NCI-H345 treated with DMSO at 0.1 percent for 48 hours (cell line): ENCODE data around the gene SPATA19.

ENCODE experiments used
- DNase-seq: peaks from one replicate; lab custom pipeline; 2025; ENCODE audit not compliant: unreplicated experiment; lab: John Stamatoyannopoulos, UW

SPATA19 gene

DNA sequence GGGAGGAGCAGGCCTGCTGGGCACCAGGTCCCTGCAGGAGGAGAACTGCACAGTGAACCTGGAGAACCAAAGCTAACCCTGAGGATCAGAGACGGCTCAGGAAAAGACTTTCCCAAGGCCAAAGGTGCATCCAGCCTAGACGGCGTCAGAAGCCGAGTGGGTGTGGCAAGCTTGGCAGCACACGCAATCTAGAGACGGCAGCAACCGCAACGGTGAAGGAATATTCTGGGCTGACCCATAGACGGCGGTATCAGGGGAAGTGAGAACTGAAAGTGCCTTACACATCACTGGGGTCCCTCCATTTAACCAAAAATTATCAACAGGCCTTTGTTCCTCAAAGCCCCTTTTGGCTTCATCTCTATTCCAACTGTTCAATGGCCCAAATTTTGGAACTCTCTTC is 26.2 kb downstream of the SPATA19 start:
- no peak for DNase-seq

DNA sequence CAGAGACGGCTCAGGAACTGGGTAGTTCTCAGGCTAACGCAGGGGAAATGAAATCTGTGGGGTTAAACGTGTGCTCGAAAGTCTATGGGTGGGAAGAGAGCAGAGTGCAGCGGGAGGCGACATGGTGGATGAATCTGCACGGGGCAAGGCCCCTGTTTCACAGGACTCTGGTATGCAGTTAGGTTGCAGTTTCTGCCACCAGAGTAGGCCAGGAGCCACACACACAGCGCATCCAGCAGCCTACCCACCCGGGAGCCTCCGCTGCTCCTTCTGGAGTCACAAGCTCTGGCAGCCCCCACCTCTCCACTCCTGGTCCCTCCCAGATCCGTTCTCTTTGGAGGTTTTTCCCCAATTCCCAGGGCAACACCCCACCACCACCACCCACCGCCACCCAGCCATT is 27.0 kb downstream of the SPATA19 start:
- DNase-seq = no peak

DNA sequence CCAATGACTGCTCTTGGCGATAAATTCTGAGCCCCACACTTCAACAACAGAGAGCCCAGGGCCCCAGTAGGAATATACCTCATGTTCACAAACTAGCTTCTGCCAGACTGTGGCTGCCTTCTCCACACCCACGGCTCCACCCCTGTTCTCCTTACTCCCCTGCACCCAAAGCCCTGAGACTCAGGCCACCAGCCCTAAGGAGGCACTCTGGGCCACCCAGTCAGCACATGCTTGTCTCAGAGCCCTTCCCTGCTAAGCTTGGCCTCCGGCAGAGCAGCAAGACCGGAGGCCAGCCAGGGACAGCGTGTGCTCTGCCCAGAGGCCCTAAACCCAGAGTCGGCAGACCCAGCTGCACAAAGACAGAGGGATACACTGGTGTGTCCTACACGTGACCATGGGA is 27.9 kb downstream of the SPATA19 start:
- DNase-seq = no peak

DNA sequence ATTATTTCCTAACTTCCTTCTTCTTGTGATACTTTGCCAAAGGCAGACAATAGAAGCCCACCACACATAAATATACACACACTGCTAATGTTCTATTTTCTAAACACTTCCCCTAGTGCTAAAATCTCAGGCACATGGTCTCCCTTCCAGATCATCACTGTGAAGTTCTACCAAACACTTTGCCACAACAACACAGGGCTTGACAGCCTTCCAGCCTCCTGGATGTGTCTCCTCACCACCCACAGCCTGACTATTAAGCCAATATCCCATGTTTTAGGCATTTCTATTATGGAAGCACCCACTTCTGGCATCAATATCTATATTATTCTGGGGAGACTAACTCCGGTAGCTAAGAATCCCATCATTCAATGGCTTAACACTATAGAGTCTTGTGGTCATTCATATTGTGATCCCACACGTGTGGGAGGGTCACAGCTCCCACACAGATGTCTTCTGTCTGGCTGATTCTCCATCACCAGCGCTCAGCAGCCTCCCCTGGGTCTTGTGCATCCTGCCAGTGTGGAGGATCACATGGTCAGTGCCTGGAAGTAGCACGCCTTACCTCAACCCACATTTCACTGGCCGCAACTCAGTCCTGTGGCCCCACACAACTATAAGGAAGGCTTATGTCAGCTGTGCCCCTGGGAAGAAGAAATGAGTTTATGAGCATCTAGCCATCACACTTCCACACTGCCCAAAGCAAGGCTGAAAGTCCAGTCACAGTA is 29.0 kb downstream of the SPATA19 start:
- no peak for DNase-seq

DNA sequence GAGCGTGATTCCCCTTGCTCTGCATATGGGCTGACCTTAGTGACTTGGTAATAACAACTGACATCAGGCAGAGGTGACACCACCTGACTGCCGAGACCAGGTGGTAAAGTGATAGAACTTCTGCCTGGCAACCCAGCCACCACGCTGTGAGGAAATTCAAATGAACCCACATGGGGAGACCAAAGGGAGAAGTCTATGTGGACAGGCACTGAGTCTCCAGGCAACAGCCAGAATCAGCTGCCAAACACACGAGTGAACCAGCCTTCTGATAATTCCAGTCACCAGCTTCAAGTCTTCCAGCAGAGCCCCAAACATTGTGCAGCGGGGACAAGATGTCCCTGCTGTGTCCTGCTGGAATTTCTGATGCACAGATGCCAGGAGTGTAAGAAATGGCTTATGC is 29.7 kb downstream of the SPATA19 start:
- DNase-seq = no peak

DNA sequence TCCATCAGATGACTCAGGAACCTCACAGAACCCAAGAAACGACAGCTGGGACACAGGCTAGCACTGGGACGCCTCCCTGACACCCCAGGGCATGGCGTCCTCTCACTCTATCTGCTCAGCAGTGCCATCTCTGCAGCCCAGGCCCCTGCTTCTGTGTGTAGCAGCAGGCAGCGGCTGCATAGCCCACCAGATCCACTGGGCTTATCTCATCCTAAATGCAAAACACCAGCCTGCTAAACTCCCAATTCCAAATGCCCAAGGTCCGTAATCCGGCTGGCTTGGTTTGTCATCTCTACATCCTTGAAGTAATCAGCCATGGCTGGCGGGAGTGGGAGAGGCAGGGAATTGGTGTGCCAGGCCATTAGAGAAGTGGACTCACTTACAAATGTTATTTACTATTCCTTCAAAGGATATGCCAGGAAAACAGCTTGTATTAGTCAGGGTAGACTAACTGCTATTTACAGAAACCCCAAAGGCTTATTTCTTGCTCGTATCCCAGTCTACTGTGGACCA is 30.7 kb downstream of the SPATA19 start:
- DNase-seq = no peak

DNA sequence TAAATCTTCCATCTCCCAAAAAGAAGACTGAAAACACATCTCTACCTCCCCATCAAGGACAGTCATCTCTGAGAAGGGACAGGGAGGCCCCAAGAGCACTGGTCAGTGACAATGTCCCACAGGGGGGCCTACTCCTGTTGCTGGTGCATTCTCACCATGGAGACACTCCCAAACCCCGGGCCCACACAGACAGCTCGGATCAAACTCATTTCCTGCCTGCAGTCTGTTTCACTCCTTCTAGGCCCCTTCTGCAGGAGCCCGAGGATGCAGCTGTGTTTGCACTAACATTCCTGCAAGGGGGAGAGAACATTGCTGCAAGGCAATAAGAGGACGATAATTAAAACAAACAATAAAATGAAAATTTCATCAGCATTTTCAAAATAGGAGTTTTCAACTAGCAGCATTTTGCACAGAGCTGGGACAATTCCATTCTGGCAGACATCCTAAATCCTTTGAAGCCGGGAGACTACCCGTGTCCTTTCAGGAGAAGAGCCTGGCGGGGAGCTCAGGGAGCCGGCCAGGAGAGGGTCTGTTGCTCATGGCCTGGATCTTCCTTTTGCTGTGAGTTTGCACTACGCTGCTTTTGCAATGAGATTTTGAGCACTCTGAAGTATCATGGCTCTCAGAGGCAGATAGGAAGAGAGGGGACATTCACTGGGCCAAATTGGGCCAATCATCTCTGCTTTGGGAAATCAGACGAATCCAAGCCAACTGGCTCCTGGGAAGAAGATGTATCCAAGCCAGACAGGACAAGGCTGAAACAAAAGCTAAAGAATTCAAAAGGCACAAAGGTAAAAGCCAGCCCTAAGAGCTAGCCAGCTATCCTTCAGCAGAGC is 33.2 kb downstream of the SPATA19 start:
- DNase-seq = no peak

DNA sequence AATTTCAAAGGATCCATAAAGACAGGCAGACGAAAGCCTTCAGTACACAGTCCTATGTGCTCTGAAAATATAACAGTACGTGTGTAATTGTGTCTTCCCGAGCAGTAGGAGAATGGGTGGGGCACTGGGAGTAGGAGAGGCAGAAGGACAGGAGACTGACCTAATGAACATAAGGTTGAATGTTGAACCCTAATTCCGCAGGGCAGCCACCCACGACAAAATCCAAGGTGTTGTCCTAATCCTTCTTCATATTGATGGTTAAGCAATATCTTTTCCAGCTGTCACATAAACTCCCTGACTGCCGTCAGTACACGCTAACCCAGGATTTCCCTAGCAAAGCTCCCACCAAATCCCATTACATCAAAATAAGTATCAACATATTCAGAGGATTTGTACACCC is 34.5 kb downstream of the SPATA19 start:
- no peak for DNase-seq

DNA sequence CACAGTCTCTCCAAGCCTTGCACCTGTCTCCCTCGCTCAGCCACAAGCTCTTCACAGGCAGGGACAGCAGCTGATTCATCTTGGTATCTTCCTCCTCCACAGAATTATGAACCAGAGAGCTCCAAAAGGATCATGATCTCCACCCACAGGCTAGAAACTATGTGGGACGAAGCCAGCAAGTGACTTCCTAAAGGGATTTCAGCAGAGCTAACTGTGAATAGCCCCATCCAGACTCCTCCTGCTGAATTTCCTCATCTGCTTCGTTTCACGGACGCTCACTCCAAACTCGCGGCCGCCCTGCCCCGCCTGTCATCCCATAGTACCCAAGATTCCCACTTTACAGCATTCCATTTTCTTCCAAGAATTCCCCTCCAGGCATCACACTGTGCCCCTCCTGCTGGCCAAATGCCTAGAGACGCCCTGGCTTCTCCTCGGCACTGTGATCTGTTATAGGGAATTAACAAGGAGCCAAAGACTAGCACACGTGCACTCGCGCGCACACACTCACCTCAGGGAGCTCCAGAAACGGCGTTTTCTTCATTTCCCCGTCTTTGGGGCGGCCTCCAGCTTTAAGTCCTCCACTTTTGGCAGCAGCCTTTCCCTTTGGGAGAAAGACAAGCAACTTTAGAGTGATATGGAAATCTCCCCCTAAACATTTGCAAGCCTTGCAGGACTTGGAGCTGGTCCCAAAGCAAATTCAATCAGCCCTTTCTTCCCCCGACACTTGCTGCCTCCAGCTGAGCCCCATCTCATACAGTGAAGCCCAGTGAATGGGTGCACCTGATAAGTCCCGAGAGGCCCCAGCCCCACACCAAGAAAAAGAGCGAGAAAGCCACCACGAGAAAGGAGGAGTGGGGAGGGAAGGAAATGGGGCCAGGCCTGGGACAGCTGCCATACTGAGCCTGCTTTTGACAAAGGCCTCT is 35.5 kb downstream of the SPATA19 start:
- DNase-seq = no peak

DNA sequence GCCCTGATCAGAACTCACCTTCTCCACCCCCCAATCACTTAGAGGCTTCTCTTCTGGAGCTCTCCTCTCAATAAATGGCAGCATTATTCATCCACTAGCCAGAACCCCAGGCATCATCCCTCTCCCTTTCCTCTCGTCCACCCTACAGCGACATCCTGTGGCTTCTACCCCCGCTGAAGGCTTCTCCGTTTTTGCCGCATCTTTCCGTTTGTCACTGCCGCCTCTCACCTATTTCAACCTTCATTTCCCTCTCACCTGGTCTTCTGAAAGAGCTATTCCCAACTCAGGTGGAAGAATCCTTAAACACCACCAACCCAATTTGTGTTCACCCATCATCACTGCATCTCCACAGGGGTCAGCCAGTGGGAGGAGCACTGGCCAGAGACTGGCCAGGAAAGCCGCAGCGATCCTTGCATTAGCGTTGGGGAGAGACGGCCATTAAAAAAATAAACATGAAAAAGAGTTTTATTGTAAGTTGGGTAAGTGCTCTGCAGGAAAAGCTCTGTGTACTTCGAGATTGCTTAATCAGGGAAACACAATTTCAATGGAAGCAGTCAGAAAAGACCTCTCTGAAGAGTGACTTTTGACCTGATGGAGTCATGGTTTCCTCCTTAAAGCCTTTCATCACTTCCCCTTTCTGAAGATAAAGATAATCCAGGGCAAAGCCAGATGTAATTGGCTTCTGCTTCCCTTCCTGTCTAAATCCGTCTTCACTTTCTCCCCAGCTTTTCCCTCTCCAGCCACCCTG is 36.7 kb downstream of the SPATA19 start:
- no peak for DNase-seq

DNA sequence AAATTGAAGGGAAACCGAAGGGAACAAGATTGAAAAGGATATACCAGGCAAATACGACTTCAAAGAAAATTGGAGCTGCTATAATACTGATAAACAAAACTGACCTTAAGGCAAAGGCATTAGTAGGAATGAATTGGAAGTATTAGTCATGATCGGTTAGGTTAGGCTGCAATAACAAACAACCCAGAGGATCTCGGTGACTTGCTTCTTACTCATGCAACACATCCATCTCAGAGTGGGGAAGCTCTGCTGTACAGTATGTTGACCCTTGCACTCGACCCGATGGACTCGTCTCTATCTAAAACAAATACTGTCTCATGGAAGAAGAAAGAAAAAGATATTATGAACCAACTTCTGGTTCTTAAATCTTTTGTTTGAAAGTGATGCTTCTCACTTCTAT is 42.3 kb downstream of the SPATA19 start:
- no peak for DNase-seq

DNA sequence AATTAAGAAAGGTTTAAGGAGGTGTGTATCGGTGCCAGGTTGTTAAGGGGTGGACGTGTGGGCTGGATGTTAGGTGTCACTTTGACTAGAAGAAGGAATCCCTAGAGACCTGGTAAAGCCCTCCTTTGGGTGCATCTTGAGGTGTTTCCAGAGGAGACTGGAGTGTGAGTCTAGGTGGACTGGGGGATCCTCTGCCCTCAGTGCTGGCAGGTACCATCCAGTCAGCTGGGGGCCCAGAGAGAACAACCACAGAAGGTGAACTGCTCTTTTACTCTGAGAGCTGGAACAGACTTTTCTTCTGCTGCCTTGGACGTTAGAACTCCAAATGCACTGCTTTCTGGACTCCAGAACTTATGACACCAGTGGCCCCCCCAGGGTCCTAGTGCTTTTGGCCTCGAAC is 44.0 kb downstream of the SPATA19 start:
- DNase-seq = no peak

DNA sequence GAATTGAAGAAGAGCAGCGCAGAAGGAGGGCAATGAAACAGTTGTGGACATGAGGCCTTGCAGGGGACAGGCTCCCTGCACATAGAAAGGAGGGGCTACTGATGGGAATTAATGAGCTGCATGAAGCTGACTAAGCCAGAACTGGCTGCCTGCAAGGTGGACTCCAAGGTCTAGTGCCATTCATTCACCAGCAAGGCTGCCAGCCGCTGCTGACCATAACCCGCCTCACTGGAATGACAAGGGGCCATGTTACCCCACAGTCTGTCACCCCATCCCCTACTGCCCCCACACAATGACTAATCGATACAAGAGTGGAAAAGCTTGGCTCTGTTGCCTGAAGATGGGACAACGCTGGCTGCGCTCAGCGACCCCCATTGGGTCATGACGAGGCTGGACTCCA is 44.6 kb downstream of the SPATA19 start:
- no peak for DNase-seq

DNA sequence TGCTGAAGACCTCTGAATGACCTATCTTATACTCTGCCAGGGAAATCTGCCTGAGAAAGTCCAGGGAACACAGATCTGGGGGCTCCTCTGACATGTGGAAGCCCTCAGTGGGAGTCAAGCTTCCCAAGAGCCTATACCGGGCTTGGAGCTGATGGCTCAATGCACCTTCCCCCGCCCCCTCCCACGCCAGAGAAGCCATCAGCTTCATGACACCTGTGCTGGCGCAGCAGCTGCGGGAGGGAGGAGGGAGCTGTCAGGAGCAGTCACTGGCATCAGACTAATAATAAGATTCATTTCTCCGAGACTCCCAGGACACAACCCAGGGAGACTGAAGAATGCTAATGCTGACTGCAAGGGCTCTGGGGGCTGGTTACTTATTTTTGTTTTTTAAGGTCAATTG is 47.8 kb downstream of the SPATA19 start:
- DNase-seq = no peak

DNA sequence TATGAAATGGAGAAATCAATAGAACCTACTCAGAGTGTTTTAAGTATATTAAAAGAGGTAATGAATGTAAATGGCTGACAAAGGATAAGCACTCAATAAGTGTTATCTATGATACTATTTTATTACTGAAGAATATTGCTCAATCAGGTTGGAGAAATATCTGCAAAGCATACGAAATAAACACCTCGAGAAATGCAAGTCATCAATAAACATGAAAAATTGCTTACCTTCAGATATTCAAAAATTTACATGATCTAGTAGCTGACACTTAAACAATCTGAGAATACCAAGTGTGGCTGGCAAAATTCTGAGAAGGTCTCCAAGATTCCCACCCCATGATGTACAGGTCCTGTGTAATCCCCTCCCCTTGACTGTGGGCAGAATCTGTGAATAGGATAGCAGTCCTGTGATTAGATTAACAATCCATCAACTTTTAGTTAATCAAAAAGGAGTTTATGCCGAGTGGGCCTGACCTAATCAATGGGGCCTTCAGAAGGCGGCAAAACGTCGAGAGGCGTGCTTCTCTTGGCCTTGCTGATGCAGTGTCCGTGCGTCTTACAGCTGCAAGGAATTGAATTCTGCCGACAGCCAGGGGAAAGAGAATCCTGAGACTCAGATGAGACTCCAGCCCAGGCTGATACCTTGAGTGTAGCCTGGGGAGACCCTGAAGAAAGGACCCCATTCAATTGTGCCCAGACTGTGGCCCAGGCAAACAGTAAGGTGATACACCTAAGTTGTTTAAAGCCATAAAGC is 49.1 kb downstream of the SPATA19 start:
- DNase-seq = no peak

DNA sequence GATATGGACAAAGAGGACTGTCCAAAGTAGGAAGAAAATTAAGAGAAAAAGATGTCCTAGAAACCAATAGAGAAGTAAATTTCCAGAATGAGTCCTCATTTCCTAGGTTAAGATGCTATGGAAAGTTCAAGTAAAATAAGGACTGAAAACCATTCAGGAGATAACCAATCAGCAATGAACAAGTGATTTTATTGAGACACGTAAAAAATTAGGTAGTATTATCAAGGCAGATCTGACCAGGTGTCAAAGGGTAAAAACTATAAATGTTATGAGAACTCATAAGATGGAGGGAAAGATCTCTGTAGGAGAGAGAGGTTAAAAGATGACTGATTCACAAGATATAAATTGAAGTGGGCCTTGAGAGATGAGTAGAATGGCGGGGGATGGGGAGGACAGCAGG is 50.2 kb downstream of the SPATA19 start:
- DNase-seq = no peak

DNA sequence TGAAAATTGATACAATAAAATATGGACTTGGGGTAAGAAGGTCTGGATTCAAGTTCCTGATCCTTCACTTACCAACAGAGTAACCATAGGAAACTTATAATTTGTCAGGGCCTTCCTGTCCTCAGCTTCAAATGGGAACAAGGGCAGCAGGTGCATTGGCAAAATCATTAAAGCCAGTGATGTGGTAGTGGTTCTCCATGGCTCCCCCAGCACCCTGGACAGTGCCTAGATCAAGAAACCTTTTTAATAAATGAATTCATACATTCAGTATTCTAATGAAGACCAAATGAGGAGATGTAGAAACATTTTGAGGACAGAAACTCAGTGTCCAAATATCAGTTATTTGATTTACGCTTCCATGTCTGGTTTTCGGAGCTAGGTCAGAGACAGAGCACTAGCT is 51.1 kb downstream of the SPATA19 start:
- no peak for DNase-seq

DNA sequence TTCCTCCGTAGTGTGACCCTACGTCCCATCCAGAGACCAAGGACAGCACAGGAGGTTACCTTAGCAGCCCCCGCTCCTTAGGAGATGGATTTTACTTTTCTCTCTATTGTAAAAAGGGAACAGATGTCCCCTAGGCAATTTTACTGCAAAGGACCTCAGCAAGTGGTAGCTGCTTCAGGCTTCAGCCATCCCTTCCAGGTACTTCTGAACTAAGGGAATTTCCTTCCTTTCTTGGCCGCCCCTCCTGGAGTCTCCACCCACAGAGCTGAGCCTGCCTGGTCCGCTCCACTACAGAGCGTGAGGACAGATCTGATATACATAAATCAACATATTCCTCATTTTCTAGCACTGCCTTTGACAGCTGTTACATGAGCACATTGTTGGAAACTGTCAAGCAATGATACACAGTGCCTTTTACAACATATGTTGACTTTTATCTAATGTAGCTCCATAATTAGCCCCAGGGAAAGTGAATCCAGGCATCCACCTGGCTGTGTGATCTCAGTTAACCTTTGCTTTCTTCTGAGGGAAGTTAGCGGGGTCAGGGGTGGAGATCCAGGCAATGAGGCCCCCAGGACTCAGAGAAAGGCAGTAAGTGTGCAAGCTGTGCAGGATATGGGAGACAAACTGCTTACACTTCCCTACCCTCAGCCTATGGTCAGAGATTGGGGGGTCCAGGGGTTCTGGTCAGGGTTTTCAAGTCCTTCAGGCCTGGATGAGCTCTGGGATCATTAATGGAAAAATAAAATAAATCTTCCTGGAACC is 51.9 kb downstream of the SPATA19 start:
- no peak for DNase-seq

DNA sequence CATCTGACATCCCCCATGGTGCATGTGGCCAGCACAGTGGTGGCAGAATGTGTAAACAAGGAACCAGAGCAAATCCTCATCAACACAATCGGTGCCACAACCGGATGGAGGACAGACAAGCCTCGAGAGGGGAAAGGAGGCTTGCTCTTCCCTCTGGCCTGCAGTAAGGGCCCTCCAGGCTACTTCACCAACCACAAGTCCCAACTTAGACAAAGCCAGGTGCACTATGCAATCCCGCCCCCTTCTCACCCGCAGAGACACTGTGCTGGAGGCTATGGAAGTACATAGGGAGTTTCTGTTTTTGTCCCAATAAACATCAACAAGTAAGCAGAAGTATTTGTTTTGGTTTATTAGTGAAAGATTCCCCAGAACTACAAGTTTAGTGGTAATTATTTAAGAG is 54.3 kb downstream of the SPATA19 start:
- no peak for DNase-seq
